ENCODE data around the gene KIRREL2. TPM values are rescaled to one million over a fixed set of nuclear protein-coding genes. Genes with fewer than 3 reads are reported as not detected.
"Not testable (repeated sequence)": the region's sequence is repeated elsewhere in the genome, so short reads cannot be mapped to it uniquely, and the experiment has no call there.

KIRREL2 gene
- total RNA-seq, 1 donor from 2014 or later = 0.12 TPM

- TF ChIP-seq CTCF (IDR thresholded peaks at IDR 0.05) = no peak
- ATAC-seq (peak; percentile 88 to 93), DNase-seq (peak; percentile 80)
- H3K4me3 ChIP-seq = peak within 1 kb of the TSS; percentile 56
- peaks cover 34% of the 10 kb centered on the region for H3K27me3 ChIP-seq (ENCODE audit: low read depth)
- no peaks in the 10 kb centered on the region for H3K9me3 ChIP-seq
- H3K36me3 ChIP-seq = no peaks in the 10 kb centered on the region
- H3K27ac ChIP-seq = no peak within 1 kb of the TSS
- intact Hi-C loops (cut with DNase I) = no loop called here
- peaks cover 18% of the 10 kb centered on the region for H3K4me1 ChIP-seq
These were observed 11.6 kb downstream of the KIRREL2 start, which contains the start of gene APLP1 for GRCh38 chr19:35868172-35868822. TSS of gene APLP1 (plus strand) at chr19:35868574. CDS start at chr19:35868637, 63 bp downstream.

GRCh38 chr19:35868823-35869326 is 12.2 kb downstream of the KIRREL2 start:
- intact Hi-C loops (cut with DNase I) = no loop called here
- Histone ChIP-seq H3K36me3 (no peaks in the 10 kb centered on the region), H3K27ac (no peak overlapping the region), H3K4me1 (peaks cover 18% of the 10 kb centered on the region), H3K27me3 (ENCODE audit: low read depth) (peaks cover 34% of the 10 kb centered on the region), H3K4me3 (peak overlapping the region; percentile 56), H3K9me3 (no peaks in the 10 kb centered on the region)
- ATAC-seq (peak; percentile 2 to 9), DNase-seq (no peak)
- TF ChIP-seq CTCF (IDR thresholded peaks at IDR 0.05) = no peak

- intact Hi-C loops (cut with DNase I) = no loop called here
These were observed 12.8 kb downstream of the KIRREL2 start for GRCh38 chr19:35869327-35870123.

GRCh38 chr19:35870124-35870736 is 13.5 kb downstream of the KIRREL2 start:
- intact Hi-C loops (cut with DNase I); DNase-seq; H3K36me3 ChIP-seq; H3K4me3 ChIP-seq; H3K9me3 ChIP-seq; H3K27ac ChIP-seq: not testable (repeated sequence)
- peaks cover 18% of the 10 kb centered on the region for H3K4me1 ChIP-seq
- ATAC-seq = peak in 1 of 2 donors; percentile 2
- H3K27me3 ChIP-seq (ENCODE audit: low read depth) = peaks cover 34% of the 10 kb centered on the region

More at GRCh38 chr19:35869327-35870123, 12.8 kb downstream of the KIRREL2 start:
- Histone ChIP-seq H3K27ac (no peak overlapping the region), H3K4me3 (peak overlapping the region; percentile 56), H3K9me3 (no peaks in the 10 kb centered on the region), H3K4me1 (peaks cover 18% of the 10 kb centered on the region), H3K27me3 (ENCODE audit: low read depth) (peaks cover 34% of the 10 kb centered on the region), H3K36me3 (no peaks in the 10 kb centered on the region)
- no peak for TF ChIP-seq CTCF (IDR thresholded peaks at IDR 0.05)
- DNase-seq = peak; percentile 80
- peak; percentile 68 to 70 for ATAC-seq

- Histone ChIP-seq H3K4me3 (no peak overlapping the region), H3K4me1 (peaks cover 18% of the 10 kb centered on the region), H3K27ac (no peak overlapping the region), H3K27me3 (ENCODE audit: low read depth) (peaks cover 34% of the 10 kb centered on the region), H3K36me3 (no peaks in the 10 kb centered on the region), H3K9me3 (no peaks in the 10 kb centered on the region)
- intact Hi-C loops (cut with DNase I) = no loop called here
- no peak for DNase-seq
- ATAC-seq = no peak
- TF ChIP-seq CTCF (IDR thresholded peaks at IDR 0.05) = no peak
These were observed 14.1 kb downstream of the KIRREL2 start for GRCh38 chr19:35870798-35871197.

Data from lower lobe of right lung (tissue), 2 donors.